ENCODE results near the gene STPG2.
"Not testable (repeated sequence)": the region's sequence is repeated elsewhere in the genome, so short reads cannot be mapped to it uniquely, and the experiment has no call there.

Gene STPG2

GRCh38 chr4:97938141-97938540 lies 205.1 kb downstream of the STPG2 start:
- no peaks in the 10 kb centered on the region for H3K9me3 ChIP-seq (ENCODE audit: low read length)
- no peaks in the 10 kb centered on the region for H3K27me3 ChIP-seq (ENCODE audit: control insufficient read depth in 1 of 2, insufficient read depth in 2 of 2, low read length in 2 of 2)
- no peak overlapping the region for H3K27ac ChIP-seq (ENCODE audit: low read depth, low read length)
- H3K4me3 ChIP-seq (ENCODE audit: low read depth in 1 of 2, low read length in 2 of 2): no peak overlapping the region
- H3K36me3 ChIP-seq (ENCODE audit: insufficient read depth, low read length): no peaks in the 10 kb centered on the region
- H3K4me1 ChIP-seq (ENCODE audit: insufficient read depth, low read length): no peaks in the 10 kb centered on the region
- H3K9ac ChIP-seq (ENCODE audit: low read length): no peak overlapping the region

- Histone ChIP-seq H3K27ac (ENCODE audit: low read depth, low read length) (no peak overlapping the region), H3K9me3 (ENCODE audit: low read length) (no peaks in the 10 kb centered on the region), H3K4me1 (ENCODE audit: insufficient read depth, low read length) (no peaks in the 10 kb centered on the region), H3K27me3 (ENCODE audit: control insufficient read depth in 1 of 2, insufficient read depth in 2 of 2, low read length in 2 of 2) (no peaks in the 10 kb centered on the region), H3K4me3 (ENCODE audit: low read depth in 1 of 2, low read length in 2 of 2) (no peak overlapping the region), H3K36me3 (ENCODE audit: insufficient read depth, low read length) (no peaks in the 10 kb centered on the region), H3K9ac (ENCODE audit: low read length) (no peak overlapping the region)
These were observed 218.8 kb downstream of the STPG2 start for GRCh38 chr4:97924341-97924958.

GRCh38 chr4:97923096-97923495 lies 220.2 kb downstream of the STPG2 start:
- Histone ChIP-seq H3K27ac (ENCODE audit: low read depth, low read length) (no peak overlapping the region), H3K9me3 (ENCODE audit: low read length) (no peaks in the 10 kb centered on the region), H3K27me3 (ENCODE audit: control insufficient read depth in 1 of 2, insufficient read depth in 2 of 2, low read length in 2 of 2) (no peaks in the 10 kb centered on the region), H3K4me3 (ENCODE audit: low read depth in 1 of 2, low read length in 2 of 2) (no peak overlapping the region), H3K36me3 (ENCODE audit: insufficient read depth, low read length) (no peaks in the 10 kb centered on the region), H3K9ac (ENCODE audit: low read length) (no peak overlapping the region), H3K4me1 (ENCODE audit: insufficient read depth, low read length) (no peaks in the 10 kb centered on the region)

GRCh38 chr4:97917115-97917514 lies 226.2 kb downstream of the STPG2 start:
- Histone ChIP-seq H3K27ac (ENCODE audit: low read depth, low read length) (no peak overlapping the region), H3K27me3 (ENCODE audit: control insufficient read depth in 1 of 2, insufficient read depth in 2 of 2, low read length in 2 of 2) (no peaks in the 10 kb centered on the region), H3K4me3 (ENCODE audit: low read depth in 1 of 2, low read length in 2 of 2) (no peak overlapping the region), H3K4me1 (ENCODE audit: insufficient read depth, low read length) (no peaks in the 10 kb centered on the region), H3K9ac (ENCODE audit: low read length) (no peak overlapping the region), H3K36me3 (ENCODE audit: insufficient read depth, low read length) (no peaks in the 10 kb centered on the region), H3K9me3 (ENCODE audit: low read length) (no peaks in the 10 kb centered on the region)

DNA sequence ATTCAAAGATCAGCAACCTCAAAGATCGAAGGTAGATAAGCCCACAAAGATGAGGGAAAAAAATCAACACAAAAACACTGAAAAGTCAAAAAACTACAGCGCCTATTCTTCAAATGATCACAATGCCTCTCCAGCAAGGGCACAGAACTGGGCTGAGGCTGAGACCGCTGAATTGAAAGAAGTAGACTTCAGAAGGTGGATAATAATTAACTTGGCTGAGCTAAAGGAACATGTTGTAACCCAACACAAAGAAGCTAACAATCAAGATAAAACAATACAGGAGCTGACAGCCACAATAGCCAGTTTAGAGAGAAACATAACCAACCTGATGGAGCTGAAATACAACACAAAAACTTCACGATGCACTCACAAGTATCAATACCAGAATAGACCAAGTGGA lies 231.1 kb downstream of the STPG2 start:
- Histone ChIP-seq H3K9me3 (ENCODE audit: low read length) (no peaks in the 10 kb centered on the region), H3K27ac (ENCODE audit: low read depth, low read length) (no peak overlapping the region), H3K4me1 (ENCODE audit: insufficient read depth, low read length) (no peaks in the 10 kb centered on the region), H3K9ac (ENCODE audit: low read length) (no peak overlapping the region), H3K36me3 (ENCODE audit: insufficient read depth, low read length) (no peaks in the 10 kb centered on the region), H3K4me3 (ENCODE audit: low read depth in 1 of 2, low read length in 2 of 2) (no peak overlapping the region), H3K27me3 (ENCODE audit: control insufficient read depth in 1 of 2, insufficient read depth in 2 of 2, low read length in 2 of 2) (no peaks in the 10 kb centered on the region)

DNA sequence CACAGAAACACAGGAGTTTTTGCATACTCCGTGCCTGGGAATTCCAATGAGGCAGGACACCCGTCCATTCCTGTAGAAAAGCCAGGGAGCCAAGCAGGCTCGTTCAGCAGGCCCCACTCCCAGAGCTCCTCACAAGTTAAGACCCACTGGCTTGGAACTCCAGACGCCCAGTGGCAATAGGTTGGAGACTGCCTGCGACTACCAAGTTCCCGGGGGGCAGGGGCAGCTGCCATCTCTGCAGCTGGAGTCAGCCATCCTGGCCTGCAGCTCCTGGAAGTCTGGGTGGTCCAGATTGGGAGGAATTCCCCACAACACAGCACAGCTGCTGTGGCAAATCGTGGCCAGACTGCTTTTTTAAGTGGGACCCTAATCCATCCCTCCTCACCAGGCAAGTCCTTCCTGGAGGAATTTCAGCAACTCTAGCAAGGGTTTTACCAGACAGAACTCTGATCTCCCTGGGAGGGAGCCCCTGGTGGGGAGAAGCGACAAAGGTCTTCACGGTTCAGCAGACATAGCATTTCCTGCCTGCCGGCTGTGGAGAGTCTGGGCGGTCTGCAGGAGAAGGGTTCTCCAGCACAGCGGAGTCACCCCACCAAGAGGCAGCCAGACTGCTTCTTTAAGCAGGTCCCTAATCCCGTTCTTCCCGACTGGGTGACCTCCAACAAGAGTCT lies 231.9 kb downstream of the STPG2 start:
- no peak overlapping the region for H3K27ac ChIP-seq (ENCODE audit: low read depth, low read length)
- H3K27me3 ChIP-seq (ENCODE audit: control insufficient read depth in 1 of 2, insufficient read depth in 2 of 2, low read length in 2 of 2): no peaks in the 10 kb centered on the region
- H3K9ac ChIP-seq (ENCODE audit: low read length): no peak overlapping the region
- no peaks in the 10 kb centered on the region for H3K9me3 ChIP-seq (ENCODE audit: low read length)
- no peaks in the 10 kb centered on the region for H3K36me3 ChIP-seq (ENCODE audit: insufficient read depth, low read length)
- no peaks in the 10 kb centered on the region for H3K4me1 ChIP-seq (ENCODE audit: insufficient read depth, low read length)
- H3K4me3 ChIP-seq (ENCODE audit: low read depth in 1 of 2, low read length in 2 of 2): no peak overlapping the region

GRCh38 chr4:97910005-97910404 lies 233.3 kb downstream of the STPG2 start:
- H3K27ac ChIP-seq (ENCODE audit: low read depth, low read length): no peak overlapping the region
- no peak overlapping the region for H3K4me3 ChIP-seq (ENCODE audit: low read depth in 1 of 2, low read length in 2 of 2)
- no peaks in the 10 kb centered on the region for H3K27me3 ChIP-seq (ENCODE audit: control insufficient read depth in 1 of 2, insufficient read depth in 2 of 2, low read length in 2 of 2)
- H3K36me3 ChIP-seq (ENCODE audit: insufficient read depth, low read length): no peaks in the 10 kb centered on the region
- H3K9ac ChIP-seq (ENCODE audit: low read length): no peak overlapping the region
- no peaks in the 10 kb centered on the region for H3K4me1 ChIP-seq (ENCODE audit: insufficient read depth, low read length)
- no peaks in the 10 kb centered on the region for H3K9me3 ChIP-seq (ENCODE audit: low read length)

DNA sequence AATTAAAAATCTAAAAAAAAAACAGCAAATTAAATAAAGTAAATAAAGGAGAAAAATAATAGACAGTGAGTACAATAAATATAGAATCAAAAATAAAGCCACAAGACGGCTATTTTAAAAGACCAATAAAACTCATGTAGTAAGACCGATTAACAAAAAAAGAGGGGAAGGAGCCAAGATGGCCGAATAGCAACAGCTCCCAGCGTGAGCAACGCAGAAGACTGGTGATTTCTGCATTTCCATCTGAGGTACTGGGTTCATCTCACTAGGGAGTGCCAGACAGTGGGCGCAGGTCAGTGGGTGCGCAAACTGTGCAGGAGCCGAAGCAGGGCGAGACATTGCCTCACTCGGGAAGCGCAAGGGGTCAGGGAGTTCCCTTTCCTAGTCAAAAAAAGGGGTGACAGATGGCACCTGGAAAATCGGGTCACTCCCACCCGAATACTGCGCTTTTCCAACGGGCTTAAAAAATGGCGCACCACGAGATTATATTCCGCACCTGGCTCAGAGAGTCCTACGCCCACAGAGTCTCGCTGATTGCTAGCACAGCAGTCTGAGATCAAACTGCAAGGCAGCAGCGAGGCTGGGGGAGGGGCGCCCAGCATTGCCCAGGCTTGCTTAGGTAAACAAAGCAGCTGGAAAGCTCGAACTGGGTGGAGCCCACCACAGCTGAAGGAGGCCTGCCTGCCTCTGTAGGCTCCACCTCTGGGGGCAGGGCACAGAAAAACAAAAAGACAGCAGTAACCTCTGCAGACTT lies 239.7 kb downstream of the STPG2 start:
- H3K4me3 ChIP-seq (ENCODE audit: low read depth in 1 of 2, low read length in 2 of 2); H3K27me3 ChIP-seq (ENCODE audit: control insufficient read depth in 1 of 2, insufficient read depth in 2 of 2, low read length in 2 of 2); H3K36me3 ChIP-seq (ENCODE audit: insufficient read depth, low read length); H3K4me1 ChIP-seq (ENCODE audit: insufficient read depth, low read length); H3K9ac ChIP-seq (ENCODE audit: low read length); H3K9me3 ChIP-seq (ENCODE audit: low read length); H3K27ac ChIP-seq (ENCODE audit: low read depth, low read length): not testable (repeated sequence)

DNA sequence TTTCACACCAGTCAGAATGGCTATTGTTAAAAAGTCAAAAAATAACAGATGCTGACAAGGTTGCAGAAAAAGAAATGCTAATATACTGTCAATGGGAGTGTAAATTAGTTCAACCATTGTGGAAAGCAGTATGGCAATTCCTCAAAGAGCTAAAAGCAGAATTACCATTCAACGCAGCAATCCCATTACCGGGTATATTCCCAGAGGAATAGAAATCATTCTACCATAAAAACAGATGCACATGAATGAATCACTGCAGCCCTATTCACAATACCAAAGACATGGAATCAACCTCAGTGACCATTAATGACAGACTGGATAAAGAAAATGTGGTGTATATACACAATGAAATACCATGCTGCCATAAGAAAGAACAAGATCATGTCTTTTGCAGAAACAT lies 243.0 kb downstream of the STPG2 start:
- H3K27ac ChIP-seq (ENCODE audit: low read depth, low read length): no peak overlapping the region
- H3K9me3 ChIP-seq (ENCODE audit: low read length): no peaks in the 10 kb centered on the region
- no peak overlapping the region for H3K9ac ChIP-seq (ENCODE audit: low read length)
- H3K4me3 ChIP-seq (ENCODE audit: low read depth in 1 of 2, low read length in 2 of 2): no peak overlapping the region
- no peaks in the 10 kb centered on the region for H3K27me3 ChIP-seq (ENCODE audit: control insufficient read depth in 1 of 2, insufficient read depth in 2 of 2, low read length in 2 of 2)
- H3K36me3 ChIP-seq (ENCODE audit: insufficient read depth, low read length): no peaks in the 10 kb centered on the region
- H3K4me1 ChIP-seq (ENCODE audit: insufficient read depth, low read length): no peaks in the 10 kb centered on the region

- no peaks in the 10 kb centered on the region for H3K4me1 ChIP-seq (ENCODE audit: insufficient read depth, low read length)
These were observed 250.5 kb downstream of the STPG2 start for GRCh38 chr4:97892592-97893266.

GRCh38 chr4:97879942-97880341 lies 263.3 kb downstream of the STPG2 start:
- no peak overlapping the region for H3K27ac ChIP-seq (ENCODE audit: low read depth, low read length)
- no peaks in the 10 kb centered on the region for H3K9me3 ChIP-seq (ENCODE audit: low read length)
- H3K27me3 ChIP-seq (ENCODE audit: control insufficient read depth in 1 of 2, insufficient read depth in 2 of 2, low read length in 2 of 2): no peaks in the 10 kb centered on the region
- H3K9ac ChIP-seq (ENCODE audit: low read length): no peak overlapping the region
- no peaks in the 10 kb centered on the region for H3K36me3 ChIP-seq (ENCODE audit: insufficient read depth, low read length)
- H3K4me3 ChIP-seq (ENCODE audit: low read depth in 1 of 2, low read length in 2 of 2): no peak overlapping the region
- no peaks in the 10 kb centered on the region for H3K4me1 ChIP-seq (ENCODE audit: insufficient read depth, low read length)

More at GRCh38 chr4:97892592-97893266, 250.5 kb downstream of the STPG2 start:
- H3K27ac ChIP-seq (ENCODE audit: low read depth, low read length): no peak overlapping the region
- H3K9me3 ChIP-seq (ENCODE audit: low read length): no peaks in the 10 kb centered on the region
- H3K9ac ChIP-seq (ENCODE audit: low read length): no peak overlapping the region
- H3K36me3 ChIP-seq (ENCODE audit: insufficient read depth, low read length): no peaks in the 10 kb centered on the region
- H3K4me3 ChIP-seq (ENCODE audit: low read depth in 1 of 2, low read length in 2 of 2): no peak overlapping the region
- no peaks in the 10 kb centered on the region for H3K27me3 ChIP-seq (ENCODE audit: control insufficient read depth in 1 of 2, insufficient read depth in 2 of 2, low read length in 2 of 2)
